ENCODE results near the gene CASP5. TPM values are rescaled to one million over a fixed set of nuclear protein-coding genes. Genes with fewer than 3 reads are reported as not detected.

The CASP5 gene
- total RNA-seq, 1 experiment from 2014 or later: not detected

DNA sequence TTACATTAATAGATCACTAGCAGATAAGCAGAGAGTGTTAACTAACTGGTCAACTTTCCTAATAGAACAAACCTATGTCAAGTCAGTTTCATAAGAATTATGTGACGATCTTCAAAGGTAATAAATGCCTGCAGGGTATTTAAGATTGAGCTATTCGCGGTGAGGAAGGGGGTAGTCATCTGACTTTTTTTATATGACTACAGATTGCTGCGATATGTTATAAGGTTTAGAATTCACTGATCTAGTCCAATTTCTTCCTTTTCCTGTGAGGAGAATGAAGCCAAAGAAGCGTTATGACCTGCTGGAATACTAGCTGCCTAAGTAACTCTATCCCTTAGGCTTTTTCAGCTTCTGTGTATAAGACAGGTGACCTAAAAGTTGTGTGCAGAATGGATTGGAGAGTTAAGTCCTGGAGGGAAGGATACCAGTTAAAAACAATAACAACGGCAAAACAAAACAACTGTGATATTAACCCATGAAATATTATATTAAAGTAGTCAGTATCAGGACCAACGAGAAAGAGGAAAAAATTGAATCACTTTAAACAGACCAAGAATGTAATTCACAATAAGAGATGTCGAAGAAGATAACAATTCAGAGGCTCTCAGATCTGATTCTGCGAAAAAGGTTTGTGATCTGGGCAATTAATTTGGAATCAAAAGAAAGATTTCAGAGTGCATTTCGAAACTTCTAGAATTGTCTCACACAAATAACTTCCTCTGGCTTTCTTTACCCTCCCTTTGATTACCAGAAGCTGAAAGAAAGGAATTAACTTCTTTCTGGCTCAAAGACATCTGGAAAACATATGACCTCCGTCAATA is 55.2 kb downstream of the CASP5 start:
- DNase-seq (ENCODE audit: low read depth): peak; percentile 9

DNA sequence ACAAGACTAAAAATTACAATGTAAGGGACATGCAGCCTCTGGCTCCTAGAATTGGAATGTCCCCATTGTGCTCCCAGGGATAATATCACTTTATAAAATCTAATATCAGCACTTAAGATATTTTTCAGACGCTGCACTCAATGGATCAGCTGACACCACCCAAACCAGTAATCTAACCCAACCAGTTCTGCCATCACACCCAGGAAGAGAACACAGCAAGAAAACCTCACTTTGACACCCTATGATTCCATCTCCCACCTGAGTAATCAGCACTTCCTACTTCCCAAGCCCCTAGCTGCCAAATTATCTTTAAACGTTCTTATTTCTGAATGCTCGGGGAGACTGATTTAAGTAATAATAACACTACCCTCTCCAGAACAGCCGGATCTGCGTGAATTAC is 57.2 kb downstream of the CASP5 start:
- DNase-seq (ENCODE audit: low read depth): no peak

GRCh38 chr11:104964247-104964646 is 58.7 kb downstream of the CASP5 start:
- DNase-seq (ENCODE audit: low read depth): no peak

DNA sequence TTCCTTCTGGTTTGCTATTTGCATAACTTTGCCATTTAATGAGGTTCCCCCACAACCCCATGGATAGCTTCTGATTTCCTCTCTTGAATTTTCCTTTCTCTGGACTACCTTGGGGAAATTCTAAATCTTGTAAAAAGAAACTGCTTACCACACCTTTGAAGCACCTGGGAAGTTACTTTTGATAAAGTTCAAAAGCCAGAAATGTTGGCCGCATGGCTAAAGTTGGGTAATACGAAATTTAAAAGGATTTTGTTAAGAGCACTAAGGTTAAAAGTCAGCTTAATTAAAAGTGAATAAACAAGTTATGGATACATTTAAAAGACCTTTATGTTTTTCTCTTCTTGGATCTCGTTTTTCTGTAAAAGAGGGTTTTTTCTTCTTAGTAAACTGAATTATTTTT is 60.1 kb downstream of the CASP5 start:
- DNase-seq (ENCODE audit: low read depth): no peak

- DNase-seq (ENCODE audit: low read depth): no peak
Measured at GRCh38 chr11:104957280-104957679, 65.7 kb downstream of the CASP5 start.

DNA sequence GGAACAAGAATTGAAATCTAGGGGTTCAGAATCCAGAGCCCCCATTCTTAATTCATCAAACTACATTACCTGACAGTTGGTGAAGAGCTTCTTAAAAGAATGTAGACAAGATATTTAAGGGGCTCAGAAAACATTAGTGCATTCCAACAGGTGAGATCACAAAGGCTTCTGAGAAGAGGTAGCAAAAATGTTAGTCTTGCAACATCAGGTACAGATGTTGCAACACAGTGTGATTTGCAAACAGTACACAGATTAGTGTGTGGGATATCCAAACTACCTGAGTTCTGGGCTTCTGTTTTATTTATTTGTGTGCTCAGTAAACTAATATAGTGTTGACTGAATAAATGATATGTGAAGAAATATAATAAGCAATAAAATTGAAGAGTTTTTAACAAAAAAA is 66.4 kb downstream of the CASP5 start:
- DNase-seq (ENCODE audit: low read depth): no peak

GRCh38 chr11:104946907-104947306 is 76.1 kb downstream of the CASP5 start:
- DNase-seq (ENCODE audit: low read depth): peak; percentile 62

Other genes starting within 250 kb of the CASP5 start
- gene CASP12, start 124.7 kb downstream of the CASP5 start, total RNA-seq (2014; rRNA removed; shearing (Covaris generic)): not detected in 2 replicates
- gene CASP4, start 54.6 kb downstream of the CASP5 start, total RNA-seq (2014; rRNA removed; shearing (Covaris generic)): 79.4 and 90.2 TPM in 2 replicates
- gene CASP1, start 12.0 kb upstream of the CASP5 start, total RNA-seq (2014; rRNA removed; shearing (Covaris generic)): 14.8 and 16.6 TPM in 2 replicates
- 22.5 and 28.8 TPM in 2 replicates for gene CARD16, start 22.2 kb upstream of the CASP5 start, total RNA-seq (2014; rRNA removed; shearing (Covaris generic))
- gene CARD18, start 116.6 kb upstream of the CASP5 start, total RNA-seq (2014; rRNA removed; shearing (Covaris generic)): not detected in 2 replicates